NCI-H524 treated with DMSO at 0.1 percent for 48 hours (cell line): Measurements from ENCODE around the gene TRIM7.
"Not testable (repeated sequence)": the region's sequence is repeated elsewhere in the genome, so short reads cannot be mapped to it uniquely, and the experiment has no call there.

Experiments
- DNase-seq: peaks from one replicate; lab custom pipeline; 2025; lab: John Stamatoyannopoulos, UW

The TRIM7 gene

DNA sequence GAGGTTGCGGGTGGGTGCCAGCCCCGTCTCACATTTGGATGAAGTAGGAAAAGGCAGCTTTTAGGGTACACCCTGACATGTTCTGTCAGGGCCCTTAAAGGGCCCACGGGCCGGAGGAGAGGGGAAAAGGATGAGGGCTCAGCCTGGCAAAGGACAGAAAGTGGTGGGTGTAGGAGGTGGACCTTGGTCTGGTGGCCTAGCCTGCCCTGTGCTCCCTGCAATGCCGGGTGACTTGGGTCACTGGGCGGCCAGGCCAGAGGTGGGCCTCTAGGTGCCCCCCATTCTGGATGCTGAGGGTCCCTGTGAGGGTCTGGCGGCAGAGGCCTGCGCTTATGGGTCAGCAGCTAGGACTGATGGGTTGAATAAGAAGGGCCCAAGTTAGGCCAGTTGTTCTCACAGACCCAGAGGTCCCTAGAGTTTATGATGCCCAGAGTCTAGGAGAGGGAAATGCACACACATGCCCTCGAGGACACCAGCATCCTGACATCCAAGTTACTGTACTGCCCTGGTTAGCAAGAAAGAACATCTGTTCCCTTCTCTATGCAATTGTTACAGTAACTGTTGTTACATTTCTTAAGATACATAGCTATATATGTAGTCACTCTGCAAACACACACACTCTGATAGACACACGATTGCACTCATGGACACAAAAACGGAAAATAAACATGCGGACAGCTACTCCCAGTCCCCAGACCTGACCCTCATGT, 12.5 kb downstream of the TRIM7 start:
- DNase-seq = no peak

DNA sequence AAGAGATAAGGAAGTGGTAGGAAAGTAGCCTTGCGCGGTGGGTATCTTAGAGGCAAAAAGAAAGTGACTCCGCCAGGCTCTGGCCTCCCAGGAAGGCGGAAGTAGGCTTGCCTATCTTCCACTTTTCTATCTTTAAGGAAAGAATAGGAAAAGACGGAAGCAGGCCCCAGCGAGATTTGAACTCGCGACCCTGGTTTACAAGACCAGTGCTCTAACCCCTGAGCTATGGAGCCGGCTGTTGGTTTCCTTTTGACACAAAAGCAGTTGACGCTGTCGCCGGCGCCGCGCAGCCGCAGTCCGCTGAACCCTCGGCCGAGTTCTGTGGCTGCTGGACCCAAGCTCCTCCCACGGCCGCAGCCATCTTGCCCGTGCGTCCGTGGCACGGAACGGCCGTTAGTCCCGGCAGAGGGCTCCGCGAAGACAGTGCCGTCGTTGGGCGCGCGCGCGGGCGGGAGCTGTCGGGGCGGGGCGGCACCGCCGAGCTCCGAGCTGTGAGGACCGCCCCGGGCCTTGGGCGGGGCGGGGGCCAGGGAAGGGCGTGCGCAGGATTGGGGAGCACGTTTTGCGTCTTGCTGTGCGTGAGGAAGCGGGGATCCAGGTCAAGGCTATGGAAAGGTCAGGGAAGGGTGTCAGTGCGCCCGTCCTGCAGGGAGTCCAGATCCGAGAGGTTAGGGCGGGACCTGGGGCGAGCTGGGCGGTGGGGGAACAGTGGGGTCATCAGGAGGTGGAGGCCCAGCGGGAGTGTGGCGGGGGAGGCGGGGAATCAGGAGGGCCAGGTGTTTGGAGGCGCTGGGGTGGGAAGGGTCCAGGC, 13.3 kb downstream of the TRIM7 start:
- DNase-seq = no peak

GRCh38 chr5:181190711-181191525, 14.1 kb downstream of the TRIM7 start:
- DNase-seq = no peak

DNA sequence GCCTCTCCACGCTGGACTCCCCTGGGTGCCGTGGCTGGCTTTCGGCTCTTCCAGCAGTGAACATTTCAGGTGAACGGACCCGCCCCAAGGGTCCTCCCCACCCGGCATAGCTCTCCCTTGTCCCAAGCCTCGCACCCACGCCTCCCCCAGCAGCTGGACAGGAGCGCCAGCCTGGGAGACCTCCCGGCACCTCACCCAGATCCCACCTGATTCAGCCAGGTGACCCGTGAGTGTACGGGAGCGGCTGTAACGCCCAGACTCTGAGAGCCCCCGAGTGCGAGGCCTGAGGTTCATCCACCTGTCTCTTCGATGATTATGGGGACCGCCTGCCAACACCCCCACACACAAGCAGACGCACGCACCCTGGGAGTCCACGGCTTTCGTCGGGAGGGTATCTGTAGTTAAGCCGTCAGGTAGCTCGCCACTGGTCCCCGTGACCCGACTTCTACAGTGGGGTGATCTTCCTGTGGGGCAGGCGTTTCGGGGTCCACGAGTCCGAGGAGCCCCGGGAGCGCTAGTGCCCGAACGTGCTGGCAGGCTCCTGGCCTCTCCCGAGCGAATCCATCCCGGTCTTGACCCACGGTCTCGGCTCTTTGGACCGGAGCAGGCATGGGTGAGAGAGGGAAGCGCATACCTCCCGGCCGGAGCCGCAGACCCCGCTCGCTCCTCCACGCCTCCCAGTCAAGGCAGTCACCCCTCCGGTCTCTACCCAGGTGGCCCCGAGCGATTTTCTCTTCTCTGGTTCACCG, 14.9 kb downstream of the TRIM7 start:
- no peak for DNase-seq

- no peak for DNase-seq
Observed at GRCh38 chr5:181189363-181189961, 15.5 kb downstream of the TRIM7 start.

DNA sequence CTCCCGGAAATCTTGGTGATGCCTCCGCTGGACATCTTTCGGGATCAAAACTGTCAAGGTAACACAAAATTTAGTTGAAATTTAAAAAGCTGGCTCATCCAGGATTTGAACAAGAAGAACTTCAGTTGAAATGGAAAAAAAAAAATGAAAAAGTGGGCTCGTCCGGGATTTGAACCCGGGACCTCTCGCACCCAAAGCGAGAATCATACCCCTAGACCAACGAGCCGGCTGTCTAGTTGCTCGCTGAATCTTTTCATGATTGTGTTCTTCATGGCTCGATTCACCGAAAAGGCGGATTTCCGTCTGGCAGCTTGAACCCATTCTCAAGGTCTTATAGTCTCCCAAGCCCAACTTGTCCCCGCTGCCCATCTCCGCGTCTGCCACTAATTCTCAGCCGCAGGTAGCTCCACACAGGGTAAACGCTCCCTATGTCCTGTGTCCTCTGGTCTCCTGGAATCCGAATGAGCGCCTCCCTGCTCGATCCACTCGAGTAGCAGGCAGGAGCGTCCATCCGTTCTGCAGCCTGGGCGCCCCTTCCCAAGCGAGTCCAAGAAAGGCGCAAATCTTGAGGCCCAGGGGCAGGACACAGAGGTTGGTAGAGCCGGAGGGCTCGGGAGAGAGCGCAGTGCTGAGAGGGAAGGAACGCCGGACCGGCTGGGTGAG, 16.2 kb downstream of the TRIM7 start:
- no peak for DNase-seq

- DNase-seq = no peak
Observed at GRCh38 chr5:181187500-181188213, 17.3 kb downstream of the TRIM7 start.

DNA sequence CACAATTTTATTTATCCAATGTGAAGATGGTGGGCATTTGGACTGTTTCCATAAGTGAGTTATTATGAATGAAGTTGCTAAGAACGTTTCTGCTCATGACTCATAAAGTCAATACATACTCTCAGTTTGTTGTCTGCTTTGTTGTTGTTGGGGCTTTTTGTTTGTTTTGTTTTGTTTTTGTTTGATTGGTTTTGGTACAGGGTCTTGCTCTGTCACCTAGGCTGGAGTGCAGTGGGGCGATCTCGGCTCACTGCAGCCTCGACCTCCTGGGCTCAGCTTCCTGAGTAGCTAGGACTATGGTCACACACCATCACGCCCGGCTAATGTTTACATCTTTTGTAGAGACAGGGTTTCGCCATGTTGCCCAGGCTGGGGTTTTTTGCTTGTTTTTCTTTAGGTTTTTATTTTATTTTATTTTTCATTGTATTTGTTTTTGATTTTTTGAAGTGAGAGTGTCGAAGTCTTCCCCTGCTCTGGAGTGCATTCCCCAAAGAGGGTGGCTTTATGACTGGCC, 18.0 kb downstream of the TRIM7 start:
- DNase-seq = no peak

- DNase-seq = no peak
Observed at GRCh38 chr5:181186022-181186421, 19.0 kb downstream of the TRIM7 start.

DNA sequence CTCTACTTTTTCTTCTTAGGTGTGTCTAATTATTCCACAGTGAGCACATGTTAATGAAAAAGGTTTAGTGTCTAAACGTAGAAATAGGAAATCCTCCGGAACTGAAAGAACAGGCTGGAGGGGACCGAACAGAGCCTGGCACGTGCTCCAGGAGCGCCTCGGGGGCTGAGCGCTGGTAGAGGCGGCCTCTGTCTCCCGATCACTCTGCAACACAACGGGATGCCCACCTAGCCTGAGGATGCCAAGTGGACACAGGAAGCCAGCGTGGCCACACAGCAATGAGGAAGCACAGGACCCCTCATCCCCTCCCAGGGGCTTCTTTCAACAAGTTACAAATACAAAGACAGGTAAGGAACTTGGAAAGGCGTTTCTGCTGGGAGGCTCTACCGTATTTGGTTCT, 19.4 kb downstream of the TRIM7 start:
- DNase-seq = no peak

DNA sequence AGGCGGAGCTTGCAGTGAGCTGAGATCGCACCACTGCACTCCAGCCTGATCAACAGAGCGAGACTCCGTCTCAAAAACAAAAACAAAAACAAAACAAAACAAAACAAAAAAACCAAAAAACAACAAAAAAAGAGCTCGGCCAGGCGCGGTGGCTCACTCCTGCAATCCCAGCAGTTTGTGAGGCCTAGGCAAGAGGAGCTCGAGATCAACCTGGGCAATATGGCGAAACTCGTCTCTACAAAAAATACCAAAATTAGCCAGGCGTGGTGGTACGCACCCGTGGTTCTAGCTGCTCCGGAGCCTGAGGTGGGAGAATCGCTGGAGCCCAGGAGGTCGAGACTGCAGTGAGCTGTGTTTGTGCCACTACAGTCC, 20.2 kb downstream of the TRIM7 start:
- no peak for DNase-seq

DNA sequence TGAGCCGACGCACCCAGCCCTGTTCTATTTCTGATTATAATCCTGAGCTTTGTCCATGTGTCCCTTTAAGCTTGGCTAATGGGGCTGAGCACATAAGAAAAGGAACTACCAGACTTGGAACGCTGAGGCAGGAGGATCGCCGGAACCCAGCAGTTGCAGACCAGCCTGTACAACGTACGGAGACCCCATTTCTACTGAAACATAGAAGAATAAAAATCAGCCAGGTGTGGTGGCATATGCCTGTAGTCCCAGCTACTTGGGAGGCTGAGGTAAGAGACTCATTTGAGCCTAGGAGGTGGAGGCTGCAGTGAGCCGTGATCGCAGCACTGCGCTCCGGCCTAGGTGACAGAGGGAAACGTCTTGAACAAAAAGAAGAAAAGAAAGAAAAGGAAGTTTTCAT, 22.3 kb downstream of the TRIM7 start:
- no peak for DNase-seq

GRCh38 chr5:181181650-181182565, 23.1 kb downstream of the TRIM7 start:
- no peak for DNase-seq

GRCh38 chr5:181177559-181177958, 27.4 kb downstream of the TRIM7 start:
- DNase-seq = not testable (repeated sequence)

- DNase-seq = no peak
Observed at GRCh38 chr5:181176254-181176952, 28.6 kb downstream of the TRIM7 start.

DNA sequence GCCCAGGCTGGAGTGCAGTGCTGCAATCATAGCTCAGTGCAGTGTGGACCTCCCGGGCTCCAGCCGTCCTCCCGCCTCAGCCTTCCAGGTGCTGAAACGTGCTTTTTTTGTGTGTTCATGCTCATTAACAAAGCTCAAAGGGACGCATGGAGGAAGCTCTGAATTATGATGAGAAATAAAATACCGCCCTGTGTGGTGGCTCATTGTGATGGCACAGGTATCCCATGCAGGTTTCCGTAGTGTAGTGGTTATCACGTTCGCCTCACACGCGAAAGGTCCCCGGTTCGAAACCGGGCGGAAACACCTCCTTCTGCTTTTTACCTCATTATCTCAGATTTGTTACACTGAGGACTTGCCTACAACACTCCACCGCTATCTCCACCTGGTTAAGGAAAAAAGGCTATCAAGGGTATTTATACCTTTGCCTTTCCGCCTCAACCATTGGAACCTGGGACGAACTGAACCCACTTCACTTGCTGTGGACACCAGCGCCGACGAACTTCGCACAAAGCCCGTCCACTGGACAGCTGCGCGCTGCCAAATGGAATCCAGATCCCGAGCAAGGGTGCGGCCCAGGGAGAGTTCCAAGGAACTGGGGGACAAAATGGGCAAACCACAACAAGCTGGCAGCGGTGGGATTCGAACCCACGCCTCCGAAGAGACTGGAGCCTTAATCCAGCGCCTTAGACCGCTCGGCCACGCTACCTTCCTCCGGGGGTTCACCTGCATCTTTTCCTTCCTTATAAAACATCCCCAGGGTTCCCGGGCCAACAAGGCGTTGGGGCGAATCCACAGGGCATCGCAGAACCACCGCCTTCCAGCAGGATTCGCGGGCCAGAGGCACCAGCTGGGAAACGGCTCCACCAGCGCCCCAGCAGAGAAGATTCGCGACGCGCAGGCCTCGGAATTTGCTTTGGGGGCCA, 31.3 kb downstream of the TRIM7 start:
- DNase-seq = no peak

- no peak for DNase-seq
Observed at GRCh38 chr5:181173027-181173419, 32.0 kb downstream of the TRIM7 start.
